Panc1 (cell line): ENCODE data around the gene SPATS2L. TPM values are rescaled to one million over a fixed set of nuclear protein-coding genes. Genes with fewer than 3 reads are reported as not detected.

ENCODE experiments used
- ATAC-seq: fragments of 200-7000 bp; cut with Tn5 transposase; 2 replicates; pipeline ENCODE4 v1.9.1; 2020; ENCODE audit warnings: mild to moderate bottlenecking, moderate library complexity
- BruUV-seq: library from RNA; stranded (reverse); fragments of 400-500 nt; replicated peaks from 2 replicates; lab custom pipeline; 2021; lab: Mats Ljungman, UMichigan
- CTCF ChIA-PET: fragments of 300-600 bp; sonication (Branson Sonifier 250); formaldehyde crosslinking; loops from one replicate; lab custom pipeline; 2022; ENCODE audit warnings: antibody characterized with exemption; lab: Charles Lee
- POLR2A ChIA-PET: fragments of 300-600 bp; sonication (Branson Sonifier 250); formaldehyde crosslinking; loops from one replicate; lab custom pipeline; 2022; ENCODE audit warnings: antibody characterized with exemption; lab: Charles Lee
- DNase-seq: peaks from one replicate; pipeline ENCODE4 v3.0.0-alpha.2; 2010; ENCODE audit warnings: low read depth, low spot score
- H3K27ac ChIP-seq: 2 replicates; pipeline ENCODE4 v1.5.1; 2011; ENCODE audit warnings: mild to moderate bottlenecking, low read length, inconsistent platforms
- H3K27me3 ChIP-seq: fragments of 200-500 bp; sonication (Bioruptor generic); 2 replicates; pipeline ENCODE4 v1.6.0; 2014; ENCODE audit warnings: low read length, inconsistent platforms; ENCODE audit not compliant: control insufficient read depth, insufficient read depth
- H3K36me3 ChIP-seq: fragments of 200-500 bp; sonication (Bioruptor generic); 2 replicates; pipeline ENCODE4 v1.5.1; 2014; ENCODE audit warnings: inconsistent platforms, mild to moderate bottlenecking, low read length, moderate library complexity; ENCODE audit not compliant: control insufficient read depth, insufficient read depth
- H3K4me1 ChIP-seq: 2 replicates; pipeline ENCODE4 v1.5.1; 2011; ENCODE audit warnings: inconsistent platforms, mild to moderate bottlenecking, low read length, moderate library complexity; ENCODE audit not compliant: control insufficient read depth, insufficient read depth
- H3K4me3 ChIP-seq, 2 experiments: 2 replicates each; pipeline ENCODE4 v1.5.1; 2011 to 2012; ENCODE audit warnings: low read depth in 2 of 2, low read length in 2 of 2, mild to moderate bottlenecking in 2 of 2, inconsistent platforms in 1 of 2, moderate library complexity in 1 of 2
- H3K9me3 ChIP-seq: fragments of 200-500 bp; sonication (Bioruptor generic); 2 replicates; pipeline ENCODE4 v1.5.1; 2014; ENCODE audit warnings: low read depth, mild to moderate bottlenecking, inconsistent platforms, low read length, moderate library complexity; ENCODE audit not compliant: control insufficient read depth, insufficient read depth
- CTCF ChIP-seq: fragments of 450-650 bp; IDR thresholded peaks from 2 replicates; pipeline ENCODE4 v1.5.1; 2017; ENCODE audit warnings: mild to moderate bottlenecking
- POLR2AphosphoS5 ChIP-seq: IDR thresholded peaks from 2 replicates; pipeline ENCODE4 v1.6.1; 2012; ENCODE audit warnings: mild to moderate bottlenecking, low read depth, low read length, moderate library complexity
- REST ChIP-seq, 2 experiments: IDR thresholded peaks; 2 replicates each; pipeline ENCODE4 v1.6.1; 2011 to 2012; ENCODE audit warnings: low read depth in 2 of 2, control low read depth in 1 of 2, low read length in 1 of 2, mild to moderate bottlenecking in 1 of 2, moderate library complexity in 1 of 2; ENCODE audit not compliant: insufficient read depth in 1 of 2
- SIN3A ChIP-seq: IDR thresholded peaks from 2 replicates; pipeline ENCODE4 v1.6.1; 2012; ENCODE audit warnings: low read depth, mild to moderate bottlenecking, low read length, moderate library complexity, borderline replicate concordance; ENCODE audit not compliant: insufficient read depth
- TCF7L2 ChIP-seq: IDR thresholded peaks from 2 replicates; pipeline ENCODE4 v1.6.1; 2011; ENCODE audit warnings: mild to moderate bottlenecking, low read depth, low read length, inconsistent platforms
- in situ Hi-C: cut with HindIII; loops from 2 replicates; pipeline ENCODE4 v1.10.0; 2016; ENCODE audit warnings: low sequenced_read_pairs, low pct_unique_long_range_greater_than_20kb
- intact Hi-C: fragments of 100-400 bp; cut with micrococcal nuclease; formaldehyde crosslinking; loops from one replicate; pipeline ENCODE4 v1.10.0; 2022; ENCODE audit not compliant: unreplicated experiment
- total RNA-seq: library from RNA; stranded (reverse); gene quantifications from one replicate; pipeline ENCODE4 v1.2.1, GENCODE V29; 2021; ENCODE audit not compliant: unreplicated experiment

Gene SPATS2L
- total RNA-seq, 1 experiment from 2014 or later, result 282 TPM

GRCh38 chr2:200484934-200485333 lies 178.4 kb downstream of the SPATS2L start:
- Histone ChIP-seq H3K9me3 (no peaks in the 10 kb centered on the region), H3K36me3 (peaks cover 3% of the 10 kb centered on the region; the same call in 1 of the 2 replicates), H3K4me3 (no peak overlapping the region), H3K4me1 (peaks cover 13% of the 10 kb centered on the region), H3K27ac (no peak overlapping the region), H3K27me3 (no peaks in the 10 kb centered on the region)
- intact Hi-C loops (loop anchor here (5.0 to 10.0 kb wide), 2 partner anchors 170 to 217 kb away; no protein-coding TSS in a partner anchor), in situ Hi-C loops (no loop called here)
- DNase-seq, result no peak
- ChIA-PET CTCF (interaction anchor here (1.0 to 1.2 kb wide), 3 partner anchors 25 to 511 kb away, joined by 3 to 4 read pairs (median 3); partner anchors contain the start of gene KCTD18), POLR2A (no interaction called here)
- TF ChIP-seq POLR2AphosphoS5 (no peak), CTCF (no peak), TCF7L2 (no peak)
- BruUV-seq, result no TSS peak
- ATAC-seq, result no peak

DNA sequence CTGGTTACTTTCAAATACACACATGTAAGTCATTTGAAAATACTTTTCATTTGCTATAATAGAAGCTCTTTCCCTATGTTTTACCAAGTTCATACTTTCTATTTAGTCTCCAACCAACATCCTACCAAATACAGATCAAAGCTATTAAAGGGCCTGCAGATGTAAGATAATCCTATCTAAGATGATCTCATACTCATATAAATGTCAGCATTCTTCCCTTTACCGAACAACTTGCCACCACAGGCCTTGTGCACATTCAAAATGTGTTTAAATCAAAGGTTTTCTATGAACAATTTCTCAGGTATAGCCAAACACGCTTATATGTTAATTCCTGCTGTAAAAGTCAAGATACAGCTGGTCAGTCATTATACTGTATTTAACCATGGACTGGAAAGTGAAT lies 180.0 kb downstream of the SPATS2L start:
- ChIA-PET CTCF (no interaction called here), POLR2A (interaction anchor here (0.5 kb wide), 1 partner anchor 13 kb away, joined by 7 read pairs; no protein-coding TSS in a partner anchor)
- ATAC-seq (no peak), DNase-seq (no peak)
- intact Hi-C loops (loop anchor here (5.0 to 10.0 kb wide), 2 partner anchors 172 to 216 kb away; no protein-coding TSS in a partner anchor), in situ Hi-C loops (no loop called here)
- TF ChIP-seq REST (IDR thresholded peaks at IDR 0.05; ENCODE audit: insufficient read depth in 1 of 2, low read depth in 2 of 2, low read length in 1 of 2) (no peak), POLR2AphosphoS5 (no peak), TCF7L2 (no peak), SIN3A (no peak), CTCF (no peak)
- Histone ChIP-seq H3K27me3 (no peaks in the 10 kb centered on the region), H3K4me1 (peaks cover 7% of the 10 kb centered on the region), H3K27ac (peak overlapping the region; percentile 12; the same call in 1 of the 2 replicates), H3K4me3 (no peak overlapping the region), H3K9me3 (no peaks in the 10 kb centered on the region), H3K36me3 (peaks cover 3% of the 10 kb centered on the region; the same call in 1 of the 2 replicates)
- BruUV-seq, result no TSS peak
